Right lobe of liver (tissue), 6 donors: ENCODE data around the gene GALNT10. TPM values are rescaled to one million over a fixed set of nuclear protein-coding genes. Genes with fewer than 3 reads are reported as not detected.

Experiments
- ATAC-seq, 4 donors: fragments of 200-7000 bp; cut with Tn5 transposase; one replicate each; pipeline ENCODE4 v1.9.1; 2020; ENCODE audit warnings: mild to moderate bottlenecking in 4 of 4, moderate library complexity in 4 of 4
- DNase-seq, 3 donors: peaks; one replicate each; pipeline ENCODE4 v3.0.0-alpha.2; 2020
- H3K27ac ChIP-seq, 3 donors: fragments of 200-600 bp; one replicate each; pipeline ENCODE4 v1.8.0; 2022
- H3K27me3 ChIP-seq, 2 donors: fragments of 200-600 bp; one replicate each; pipeline ENCODE4 v1.8.0; 2022
- H3K36me3 ChIP-seq, 4 donors: fragments of 200-600 bp; sonication (generic) in 1 of 4; one replicate each; pipeline versions ENCODE4 v1.5.1 to v1.8.0; 2017 to 2022; ENCODE audit warnings: control low read depth in 1 of 4
- H3K4me1 ChIP-seq, 4 donors: fragments of 200-600 bp; sonication (generic) in 1 of 4; one replicate each; pipeline versions ENCODE4 v1.5.1 to v1.8.0; 2017 to 2022; ENCODE audit warnings: control low read depth in 1 of 4
- H3K4me3 ChIP-seq, 3 donors: fragments of 200-600 bp; one replicate each; pipeline ENCODE4 v1.8.0; 2022
- H3K9me3 ChIP-seq, 4 donors: fragments of 200-600 bp; sonication (generic) in 1 of 4; one replicate each; pipeline versions ENCODE4 v1.5.1 to v1.8.0; 2017 to 2022; ENCODE audit warnings: control low read depth in 1 of 4
- POLR2A ChIP-seq: fragments of 450-650 bp; IDR thresholded peaks from one replicate; pipeline ENCODE4 v1.6.1; 2017; ENCODE audit warnings: antibody characterized with exemption, mild to moderate bottlenecking
- WGBS: methylation state at CpG from one replicate; pipeline ENCODE4 v1.1.6; 2018; ENCODE audit warnings: low coverage, low lambda C conversion rate; ENCODE audit not compliant: insufficient coverage; ENCODE audit errors: missing lambda C conversion rate; 5-methylcytosine and 5-hydroxymethylcytosine counted together
- intact Hi-C, 2 donors: fragments of 100-400 bp; cut with DNase I; formaldehyde crosslinking; loops; one replicate each; pipeline versions ENCODE4 v1.11.2 to v1.14.1; 2022
- total RNA-seq, 6 experiments: library from RNA; depleted of rRNA in 2 of 6; stranded (reverse); fragments of >200 nt in 2 of 6; fragmentation: NEBNext Ultra II Directional in 3 of 6; extraction: Animal tissue kit (Norgen Biotek cat#: 25700) in 3 of 6; gene quantifications; one replicate each; pipeline versions ENCODE4 v1.1.0 to v1.2.4, GENCODE V29; 2016 to 2023
- TF ChIP-seq, protein P1 (sequence below), 4 donors: fragments of 200-600 bp in 3 of 4; fragments of 450-650 bp in 1 of 4; IDR thresholded peaks; one replicate each; pipeline versions ENCODE4 v1.5.1 to v1.8.0; 2016 to 2022; ENCODE audit warnings: antibody characterized with exemption in 4 of 4, mild to moderate bottlenecking in 2 of 4
- donor health status: DM: no; HTN: yes; CAD: no.
- donor health status: DM: no; HTN: no; CAD: no.
- donor health status: DM: no; HTN: no; CAD: no.
- donor health status: DM: no; HTN: yes; CAD: no.
- donor health status: DM: no; HTN: yes; CAD: no.

The GALNT10 gene
- total RNA-seq, 6 experiments from 2014 or later = 4.0 to 9.7 (median 7.1) TPM

DNA sequence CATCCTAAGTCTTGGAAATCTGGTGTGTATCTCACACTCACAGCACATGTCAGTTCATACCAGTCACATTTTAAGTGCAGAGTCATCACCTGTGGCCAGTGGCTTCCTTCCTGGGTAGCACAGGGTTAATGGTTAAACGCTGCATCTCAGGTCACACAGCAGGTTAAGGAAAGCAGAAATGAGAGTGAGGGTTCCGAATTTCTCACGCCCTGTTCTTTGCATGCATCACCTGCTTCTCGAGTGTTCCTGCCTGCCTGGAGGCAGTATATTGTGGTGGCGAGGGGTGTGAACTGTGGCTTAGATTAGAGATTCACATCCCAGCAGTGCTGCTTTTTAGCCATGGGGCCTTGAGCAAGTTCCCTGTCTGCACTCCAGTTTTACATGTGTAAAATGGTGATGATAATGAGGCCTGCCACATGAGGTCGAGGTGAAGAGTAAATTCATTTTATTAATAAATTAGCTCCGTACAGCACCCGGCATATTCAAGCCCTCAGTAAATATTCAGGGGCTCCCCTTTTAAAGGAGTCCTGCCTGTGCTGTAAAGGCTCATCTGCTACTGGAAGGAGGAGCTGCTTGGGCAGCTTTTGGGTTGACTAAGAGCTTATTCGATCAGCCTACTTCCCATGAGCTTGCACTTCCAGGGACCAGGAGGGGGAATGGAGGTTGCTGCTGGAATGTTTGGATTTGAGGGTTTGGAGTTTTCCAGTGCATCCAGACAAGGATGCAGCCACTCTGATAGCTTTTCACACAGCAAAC lies 194.1 kb downstream of the GALNT10 start:
- intact Hi-C loops = no loop called here
- TF ChIP-seq, protein P1, sequence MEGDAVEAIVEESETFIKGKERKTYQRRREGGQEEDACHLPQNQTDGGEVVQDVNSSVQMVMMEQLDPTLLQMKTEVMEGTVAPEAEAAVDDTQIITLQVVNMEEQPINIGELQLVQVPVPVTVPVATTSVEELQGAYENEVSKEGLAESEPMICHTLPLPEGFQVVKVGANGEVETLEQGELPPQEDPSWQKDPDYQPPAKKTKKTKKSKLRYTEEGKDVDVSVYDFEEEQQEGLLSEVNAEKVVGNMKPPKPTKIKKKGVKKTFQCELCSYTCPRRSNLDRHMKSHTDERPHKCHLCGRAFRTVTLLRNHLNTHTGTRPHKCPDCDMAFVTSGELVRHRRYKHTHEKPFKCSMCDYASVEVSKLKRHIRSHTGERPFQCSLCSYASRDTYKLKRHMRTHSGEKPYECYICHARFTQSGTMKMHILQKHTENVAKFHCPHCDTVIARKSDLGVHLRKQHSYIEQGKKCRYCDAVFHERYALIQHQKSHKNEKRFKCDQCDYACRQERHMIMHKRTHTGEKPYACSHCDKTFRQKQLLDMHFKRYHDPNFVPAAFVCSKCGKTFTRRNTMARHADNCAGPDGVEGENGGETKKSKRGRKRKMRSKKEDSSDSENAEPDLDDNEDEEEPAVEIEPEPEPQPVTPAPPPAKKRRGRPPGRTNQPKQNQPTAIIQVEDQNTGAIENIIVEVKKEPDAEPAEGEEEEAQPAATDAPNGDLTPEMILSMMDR (IDR thresholded peaks at IDR 0.05) = no peak
- no peak for TF ChIP-seq POLR2A
- WGBS = 45% methylated on average over 9 of the region's 9 CpGs
- peak in 3 of 4 donors; percentile 28 to 62 (median 33) for ATAC-seq
- no peak for DNase-seq
- Histone ChIP-seq H3K4me1 (peaks cover 0 to 8% (median 0%) of the 10 kb centered on the region in 4 donors), H3K36me3 (no peaks in the 10 kb centered on the region), H3K27ac (no peak overlapping the region), H3K9me3 (no peaks in the 10 kb centered on the region), H3K27me3 (no peaks in the 10 kb centered on the region), H3K4me3 (no peak overlapping the region)

DNA sequence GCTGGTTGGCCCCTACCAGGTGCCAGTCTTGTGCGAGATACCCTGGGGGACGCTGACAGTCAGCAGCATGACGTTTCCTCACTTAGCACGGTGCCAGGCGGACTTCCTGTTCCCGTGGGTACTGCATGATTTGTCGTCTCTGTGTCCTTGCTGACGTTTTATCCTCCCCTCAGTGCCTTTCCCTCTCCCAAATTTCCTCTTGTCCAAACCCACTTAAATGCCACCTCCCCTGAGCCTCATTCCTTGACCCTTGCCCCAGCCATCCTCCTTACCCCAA lies 194.6 kb downstream of the GALNT10 start:
- TF ChIP-seq, protein P1 (IDR thresholded peaks at IDR 0.05) = no peak
- TF ChIP-seq POLR2A = no peak
- Histone ChIP-seq H3K36me3 (no peaks in the 10 kb centered on the region), H3K9me3 (no peaks in the 10 kb centered on the region), H3K4me3 (no peak overlapping the region), H3K27ac (no peak overlapping the region), H3K4me1 (peaks cover 0 to 8% (median 0%) of the 10 kb centered on the region in 4 donors), H3K27me3 (no peaks in the 10 kb centered on the region)
- intact Hi-C loops = no loop called here
- 54% methylated on average over 6 of the region's 8 CpGs for WGBS
- no peak for DNase-seq
- ATAC-seq = peak in 3 of 4 donors; percentile 34 to 51 (median 35)

DNA sequence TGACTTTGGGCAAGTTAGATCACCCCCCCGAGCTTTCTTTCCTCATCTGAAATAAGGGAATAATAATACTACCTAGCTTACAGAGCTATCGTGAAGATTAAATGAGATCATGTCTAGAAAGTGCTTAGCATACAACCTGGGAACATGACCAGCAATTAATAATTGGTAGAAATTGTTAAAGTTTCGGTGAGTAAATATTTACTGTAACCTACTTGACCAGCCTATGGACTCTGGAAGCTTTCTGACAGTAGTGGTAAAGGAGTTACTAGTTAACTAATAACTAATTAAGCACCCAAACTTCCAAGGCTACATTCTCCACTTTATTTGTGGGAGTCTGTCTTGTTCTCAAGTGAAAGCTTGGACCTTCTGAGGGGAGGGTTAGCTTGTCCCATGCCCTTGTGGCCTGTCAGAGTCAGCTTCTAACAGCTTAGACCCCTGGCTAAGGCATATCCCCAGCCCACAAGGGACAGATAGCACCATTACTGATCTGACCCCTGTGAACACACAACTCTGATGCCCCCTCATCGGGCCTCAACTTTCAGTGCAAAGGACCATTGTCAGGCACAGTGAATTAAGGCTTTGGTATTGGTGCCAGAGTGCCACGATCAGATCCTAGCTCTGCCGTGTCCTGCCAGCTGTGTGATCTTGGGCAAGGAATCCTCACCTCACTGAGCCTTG lies 196.6 kb downstream of the GALNT10 start:
- intact Hi-C loops = no loop called here
- Histone ChIP-seq H3K9me3 (no peaks in the 10 kb centered on the region), H3K4me3 (no peak overlapping the region), H3K4me1 (peaks cover 0 to 8% (median 0%) of the 10 kb centered on the region in 4 donors), H3K36me3 (no peaks in the 10 kb centered on the region), H3K27ac (no peak overlapping the region), H3K27me3 (no peaks in the 10 kb centered on the region)
- ATAC-seq (peak in 3 of 4 donors; percentile 40 to 71 (median 58)), DNase-seq (no peak)
- TF ChIP-seq POLR2A = no peak
- TF ChIP-seq, protein P1 (IDR thresholded peaks at IDR 0.05) = no peak
- 50% methylated on average over 6 of the region's 6 CpGs for WGBS

DNA sequence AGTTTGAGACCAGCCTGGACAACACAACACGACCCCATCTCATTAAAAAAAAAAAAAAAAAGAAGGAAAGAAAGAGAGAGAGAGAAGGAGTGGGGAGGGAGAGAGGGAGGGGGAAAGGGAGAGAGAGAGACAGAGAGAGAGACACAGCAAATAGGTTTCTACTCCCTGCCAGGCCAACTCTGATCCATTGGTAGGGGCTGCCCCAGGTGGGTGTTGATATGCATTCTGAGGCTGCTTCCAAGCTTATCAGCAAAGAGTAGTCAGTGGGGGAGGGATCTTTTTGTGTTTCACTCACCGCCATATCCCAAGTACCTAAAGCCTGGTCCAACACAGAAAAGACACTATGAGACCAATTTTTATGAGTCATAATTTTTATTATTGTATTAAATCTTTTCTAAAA lies 198.3 kb downstream of the GALNT10 start:
- WGBS = 94% methylated on average over 2 of the region's 2 CpGs
- no peak overlapping the region for H3K4me3 ChIP-seq
- H3K27ac ChIP-seq = no peak overlapping the region
- no peak for DNase-seq
- intact Hi-C loops = no loop called here
- TF ChIP-seq, protein P1 (IDR thresholded peaks at IDR 0.05) = no peak
- H3K4me1 ChIP-seq = peaks cover 0 to 8% (median 0%) of the 10 kb centered on the region in 4 donors
- no peak for ATAC-seq
- H3K27me3 ChIP-seq = no peaks in the 10 kb centered on the region
- no peaks in the 10 kb centered on the region for H3K9me3 ChIP-seq
- no peaks in the 10 kb centered on the region for H3K36me3 ChIP-seq
